GM23338 (cell line): ENCODE measurements around the gene SPATA20. TPM values are rescaled to one million over a fixed set of nuclear protein-coding genes. Genes with fewer than 3 reads are reported as not detected.

Source experiments
- ATAC-seq: fragments of 200-7000 bp; cut with Tn5 transposase; 3 replicates; pipeline ENCODE4 v1.9.1; 2020
- DNase-seq: peaks from one replicate; pipeline ENCODE4 v3.0.0-alpha.2; 2015; ENCODE audit warnings: low spot score
- H2AFZ ChIP-seq: fragments of 200-600 bp; sonication (generic); 2 replicates; pipeline ENCODE4 v1.8.0; 2016; ENCODE audit warnings: antibody characterized with exemption, mild to moderate bottlenecking, moderate library complexity
- H3F3A ChIP-seq: fragments of 200-600 bp; sonication (generic); replicated peaks from 2 replicates; pipeline ENCODE4 v1.8.0; 2017; ENCODE audit warnings: antibody characterized with exemption, mixed run types, low read depth
- H3K27ac ChIP-seq: fragments of 200-600 bp; sonication (generic); 2 replicates; pipeline ENCODE4 v1.6.1; 2016; ENCODE audit warnings: low read depth
- H3K27me3 ChIP-seq: fragments of 200-600 bp; sonication (generic); 2 replicates; pipeline ENCODE4 v1.8.0; 2016; ENCODE audit warnings: mild to moderate bottlenecking, mixed run types, moderate library complexity; ENCODE audit not compliant: insufficient read depth
- H3K36me3 ChIP-seq: fragments of 200-600 bp; sonication (generic); 2 replicates; pipeline ENCODE4 v1.8.0; 2016; ENCODE audit warnings: mild to moderate bottlenecking; ENCODE audit not compliant: insufficient read depth
- H3K4me1 ChIP-seq: fragments of 200-600 bp; sonication (generic); 2 replicates; pipeline ENCODE4 v1.8.0; 2016; ENCODE audit warnings: mild to moderate bottlenecking, moderate library complexity; ENCODE audit not compliant: insufficient read depth
- H3K4me2 ChIP-seq: fragments of 200-600 bp; sonication (generic); 2 replicates; pipeline ENCODE4 v1.7.1; 2017; ENCODE audit warnings: mixed run types
- H3K4me3 ChIP-seq: fragments of 200-600 bp; sonication (generic); 2 replicates; pipeline ENCODE4 v1.6.1; 2016; ENCODE audit warnings: mixed run types
- H3K79me2 ChIP-seq: fragments of 200-600 bp; sonication (generic); replicated peaks from 2 replicates; pipeline ENCODE4 v1.8.0; 2017; ENCODE audit warnings: mild to moderate bottlenecking; ENCODE audit not compliant: insufficient read depth
- H3K9me2 ChIP-seq: fragments of 200-600 bp; sonication (generic); 2 replicates; pipeline ENCODE4 v1.8.0; 2017; ENCODE audit not compliant: insufficient read depth
- H4K20me1 ChIP-seq: fragments of 200-600 bp; sonication (generic); replicated peaks from 2 replicates; pipeline ENCODE4 v1.8.0; 2017; ENCODE audit warnings: mild to moderate bottlenecking; ENCODE audit not compliant: insufficient read depth
- H3K27ac Mint-ChIP-seq: 2 replicates; pipeline ENCODE4 v1.8.0; 2020; ENCODE audit warnings: inconsistent platforms, mild to moderate bottlenecking, moderate library complexity, mixed read lengths
- H3K27me3 Mint-ChIP-seq: 3 replicates; pipeline ENCODE4 v1.8.0; 2022; ENCODE audit warnings: low read depth, mild to moderate bottlenecking, moderate library complexity, mixed read lengths, inconsistent platforms; ENCODE audit not compliant: insufficient read depth, poor library complexity
- H3K36me3 Mint-ChIP-seq: 3 replicates; pipeline ENCODE4 v1.8.0; 2021; ENCODE audit warnings: low read depth, mild to moderate bottlenecking, inconsistent platforms, moderate library complexity, mixed read lengths
- H3K4me1 Mint-ChIP-seq: 3 replicates; pipeline ENCODE4 v1.8.0; 2020; ENCODE audit warnings: mild to moderate bottlenecking, inconsistent platforms, mixed read lengths
- H3K4me3 Mint-ChIP-seq: 3 replicates; pipeline ENCODE4 v1.8.0; 2021; ENCODE audit warnings: moderate library complexity, mild to moderate bottlenecking, inconsistent platforms, mixed read lengths
- H3K9me3 Mint-ChIP-seq: 3 replicates; pipeline ENCODE4 v1.8.0; 2020; ENCODE audit warnings: moderate library complexity, mild to moderate bottlenecking, inconsistent platforms, mixed read lengths
- CREB1 ChIP-seq: fragments of 250-450 bp; sonication (Bioruptor Pico); IDR thresholded peaks from 2 replicates; pipeline ENCODE4 v1.5.0; 2020; ENCODE audit warnings: low read depth, mild to moderate bottlenecking, moderate library complexity
- CTCF ChIP-seq, 2 experiments: fragments of 200-600 bp in 1 of 2; sonication (generic) in 1 of 2; conservative IDR thresholded peaks; 2 replicates each; pipeline versions ENCODE4 v1.5.1 to v1.6.1; 2016 to 2017; ENCODE audit warnings: antibody characterized with exemption in 2 of 2, low read depth in 2 of 2, mild to moderate bottlenecking in 2 of 2, moderate library complexity in 1 of 2
- ETS1 ChIP-seq: IDR thresholded peaks from 2 replicates; pipeline ENCODE4 v1.6.1; 2016; ENCODE audit warnings: antibody characterized with exemption
- EZH2 ChIP-seq: fragments of 200-600 bp; sonication (generic); IDR thresholded peaks from one replicate; pipeline ENCODE4 v1.8.0; 2017; ENCODE audit warnings: antibody characterized with exemption, mild to moderate bottlenecking, low read depth; ENCODE audit not compliant: unreplicated experiment
- EZH2phosphoT487 ChIP-seq: fragments of 200-600 bp; sonication (generic); IDR thresholded peaks from one replicate; pipeline ENCODE4 v1.8.1; 2018; ENCODE audit warnings: antibody characterized with exemption; ENCODE audit not compliant: unreplicated experiment
- NANOG ChIP-seq: IDR thresholded peaks from 2 replicates; pipeline ENCODE4 v1.6.1; 2016; ENCODE audit warnings: antibody characterized with exemption, borderline replicate concordance
- POLR2AphosphoS5 ChIP-seq: IDR thresholded peaks from 2 replicates; pipeline ENCODE4 v1.6.1; 2016; ENCODE audit warnings: antibody characterized with exemption, low read depth
- REST ChIP-seq: IDR thresholded peaks from one replicate; pipeline ENCODE4 v1.6.1; 2018; ENCODE audit warnings: antibody characterized with exemption; ENCODE audit not compliant: unreplicated experiment
- STAT1 ChIP-seq: IDR thresholded peaks from one replicate; pipeline ENCODE4 v1.6.1; 2016; ENCODE audit warnings: antibody characterized with exemption; ENCODE audit not compliant: unreplicated experiment
- ZNF114 ChIP-seq: fragments of 250-450 bp; sonication (Bioruptor Pico); IDR thresholded peaks from 2 replicates; pipeline ENCODE4 v1.5.0; 2020; ENCODE audit warnings: mild to moderate bottlenecking, moderate library complexity
- ZNF331 ChIP-seq: fragments of 250-450 bp; sonication (Bioruptor Pico); IDR thresholded peaks from 2 replicates; pipeline ENCODE4 v1.5.0; 2020; ENCODE audit warnings: low read depth, mild to moderate bottlenecking, moderate library complexity
- polyA plus RNA-seq: library from polyadenylated mRNA; unstranded; fragments of >200 nt; fragmentation: Nextera tagmentation; extraction: Ambion mirVana; gene quantifications from 2 replicates; pipeline ENCODE4 v1.2.1, GENCODE V29; 2016
- total RNA-seq: library from RNA; depleted of rRNA; stranded (reverse); fragments of >200 nt; shearing (Covaris generic); gene quantifications from 2 replicates; pipeline ENCODE4 v1.2.3, GENCODE V29; 2014

SPATA20 gene
- total and polyA plus RNA-seq, 2 experiments from 2014 or later: 13.8 to 32.7 TPM

GRCh38 chr17:50508573-50509460 lies 38.2 kb upstream of the SPATA20 start:
- no peak overlapping the region for H3K27ac Mint-ChIP-seq
- Histone ChIP-seq H3K27me3 (no peaks in the 10 kb centered on the region; the same call in 1 of the 2 replicates), H3K4me2 (peak overlapping the region; percentile 96), H3K36me3 (no peaks in the 10 kb centered on the region), H3K79me2 (no peaks in the 10 kb centered on the region), H3K27ac (no peak overlapping the region), H3K4me3 (peak overlapping the region; percentile 92), H2AFZ (peak overlapping the region; percentile 98), H3K4me1 (peaks cover 10% of the 10 kb centered on the region; the same call in 1 of the 2 replicates), H3F3A (peaks cover 6% of the 10 kb centered on the region; the same call in 1 of the 2 replicates), H3K9me2 (no peaks in the 10 kb centered on the region), H4K20me1 (no peaks in the 10 kb centered on the region)
- H3K4me3 Mint-ChIP-seq: peak overlapping the region; percentile 86
- TF ChIP-seq EZH2: no peak
- no peak for TF ChIP-seq POLR2AphosphoS5
- TF ChIP-seq CTCF (conservative IDR thresholded peaks at IDR 0.05; ENCODE audit: low read depth in 2 of 2): no peak
- no peak for TF ChIP-seq CREB1
- no peak for TF ChIP-seq STAT1
- no peak for TF ChIP-seq REST
- TF ChIP-seq EZH2phosphoT487: no peak
- no peak for TF ChIP-seq ZNF331 (CRISPR knock-in tag)
- TF ChIP-seq NANOG: no peak
- no peak for TF ChIP-seq ZNF114 (CRISPR knock-in tag)
- no peak for TF ChIP-seq ETS1
- peak; percentile 9 for ATAC-seq
- H3K4me1 Mint-ChIP-seq: peaks cover 31% of the 10 kb centered on the region
- H3K36me3 Mint-ChIP-seq: peaks cover 2% of the 10 kb centered on the region; the same call in 1 of the 3 replicates
- H3K9me3 Mint-ChIP-seq: no peaks in the 10 kb centered on the region
- DNase-seq: no peak
- H3K27me3 Mint-ChIP-seq: peaks cover 11% of the 10 kb centered on the region
